Activated B cell treated with CpG ODN at 0.5 μM for 24 hours (primary cell): ENCODE results near the gene MARK3. TPM values are rescaled to one million over a fixed set of nuclear protein-coding genes. Genes with fewer than 3 reads are reported as not detected.
A peak's percentile ranks its signal among the peaks of the same experiment; 100 is the strongest.

Experiments used
- ATAC-seq: fragments of 200-7000 bp; cut with Tn5 transposase; one replicate; pipeline ENCODE4 v1.10.0; 2021; ENCODE audit warnings: low read depth, mild to moderate bottlenecking, moderate library complexity
- CTCF ChIA-PET: fragments of 350-600 bp; sonication (Branson Sonifier 250); formaldehyde crosslinking; loops from one replicate; lab custom pipeline; 2021; ENCODE audit warnings: antibody characterized with exemption; lab: Charles Lee
- POLR2A ChIA-PET: fragments of 350-600 bp; sonication (Branson Sonifier 250); formaldehyde crosslinking; loops from one replicate; lab custom pipeline; 2021; ENCODE audit warnings: antibody characterized with exemption; lab: Charles Lee
- DNase-seq: peaks from one replicate; pipeline ENCODE4 v3.0.0; 2022
- H3K27ac Mint-ChIP-seq: one replicate; pipeline ENCODE4 v1.8.0; 2020; ENCODE audit warnings: mixed read lengths
- H3K27me3 Mint-ChIP-seq: one replicate; pipeline ENCODE4 v1.8.0; 2021; ENCODE audit warnings: mixed read lengths
- H3K36me3 Mint-ChIP-seq: one replicate; pipeline ENCODE4 v1.8.0; 2021; ENCODE audit warnings: low read depth, mixed read lengths
- H3K4me1 Mint-ChIP-seq: one replicate; pipeline ENCODE4 v1.8.0; 2021; ENCODE audit warnings: mixed read lengths
- H3K4me3 Mint-ChIP-seq: one replicate; pipeline ENCODE4 v1.8.0; 2020; ENCODE audit warnings: mild to moderate bottlenecking, mixed read lengths
- H3K9me3 Mint-ChIP-seq: one replicate; pipeline ENCODE4 v1.8.0; 2020; ENCODE audit warnings: mixed read lengths
- intact Hi-C: fragments of 100-400 bp; cut with micrococcal nuclease; formaldehyde crosslinking; loops from one replicate; pipeline ENCODE4 v1.15.1; 2024
- total RNA-seq: library from RNA; stranded (reverse); gene quantifications from 2 replicates; pipeline ENCODE4 v1.2.3, GENCODE V29; 2022
- TF ChIP-seq, protein P1 (sequence below): fragments of 200-600 bp; IDR thresholded peaks from one replicate; pipeline ENCODE4 v1.8.0; 2022; ENCODE audit warnings: antibody characterized with exemption, mild to moderate bottlenecking

MARK3 gene
- total RNA-seq, 1 donor from 2014 or later, result 110 TPM

GRCh38 chr14:103393070-103393469 lies 7.9 kb downstream of the MARK3 start:
- no peak overlapping the region for H3K4me3 Mint-ChIP-seq
- intact Hi-C loops, result no loop called here
- peaks cover 68% of the 10 kb centered on the region for H3K4me1 Mint-ChIP-seq

DNA sequence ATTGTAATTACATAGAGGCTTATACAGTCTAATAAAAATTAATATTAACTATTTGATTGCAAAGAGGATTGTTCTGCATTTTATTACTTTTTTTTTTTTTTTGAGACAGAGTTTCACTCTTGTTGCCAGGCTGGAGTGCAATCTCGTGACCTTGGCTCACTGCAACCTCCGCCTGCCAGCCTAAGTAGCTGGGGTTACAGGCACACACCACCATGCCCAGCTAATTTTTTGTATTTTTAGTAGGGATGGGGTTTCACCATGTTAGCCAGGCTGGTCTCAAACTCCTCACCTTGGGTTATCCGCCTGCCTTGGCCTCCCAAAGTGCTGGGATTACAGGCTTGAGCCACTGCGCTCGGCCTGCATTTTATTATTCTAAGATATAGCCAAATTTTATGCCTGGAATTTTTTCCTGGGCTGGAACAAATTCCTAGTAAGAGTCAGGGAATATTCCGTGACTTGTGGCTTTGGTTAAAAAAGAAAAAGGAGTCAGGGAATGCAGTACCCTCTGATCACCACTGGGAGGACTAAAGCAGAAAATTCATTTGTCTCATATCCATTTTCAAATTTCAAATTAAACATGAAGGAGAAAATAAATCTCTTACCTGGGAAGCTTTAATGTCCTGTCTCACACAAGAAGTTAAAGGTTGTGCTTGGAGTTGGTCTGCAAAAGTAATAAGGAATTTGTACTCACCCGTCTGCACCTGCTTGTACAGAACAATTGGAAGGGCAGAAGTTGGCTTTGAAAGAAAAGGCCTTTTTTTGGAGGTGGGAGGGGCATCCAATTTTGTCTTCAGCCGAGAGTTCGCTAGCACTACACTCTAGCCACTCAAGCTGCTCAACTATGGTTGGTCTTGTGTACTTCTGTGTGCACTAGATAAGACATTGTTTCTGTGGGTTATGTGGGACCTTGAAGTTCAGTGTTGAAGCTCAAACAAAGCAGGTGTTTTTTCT lies 8.7 kb downstream of the MARK3 start:
- Mint-ChIP-seq H3K9me3 (no peaks in the 10 kb centered on the region), H3K27me3 (no peaks in the 10 kb centered on the region), H3K4me3 (no peak overlapping the region), H3K36me3 (peaks cover 6% of the 10 kb centered on the region), H3K27ac (no peak overlapping the region), H3K4me1 (peaks cover 65% of the 10 kb centered on the region)
- ATAC-seq (no peak), DNase-seq (no peak)
- ChIA-PET CTCF (interaction anchor here (0.6 to 1.5 kb wide), 3 partner anchors 10 to 333 kb away, joined by 3 read pairs; no protein-coding TSS in a partner anchor), POLR2A (no interaction called here)
- TF ChIP-seq, protein P1, sequence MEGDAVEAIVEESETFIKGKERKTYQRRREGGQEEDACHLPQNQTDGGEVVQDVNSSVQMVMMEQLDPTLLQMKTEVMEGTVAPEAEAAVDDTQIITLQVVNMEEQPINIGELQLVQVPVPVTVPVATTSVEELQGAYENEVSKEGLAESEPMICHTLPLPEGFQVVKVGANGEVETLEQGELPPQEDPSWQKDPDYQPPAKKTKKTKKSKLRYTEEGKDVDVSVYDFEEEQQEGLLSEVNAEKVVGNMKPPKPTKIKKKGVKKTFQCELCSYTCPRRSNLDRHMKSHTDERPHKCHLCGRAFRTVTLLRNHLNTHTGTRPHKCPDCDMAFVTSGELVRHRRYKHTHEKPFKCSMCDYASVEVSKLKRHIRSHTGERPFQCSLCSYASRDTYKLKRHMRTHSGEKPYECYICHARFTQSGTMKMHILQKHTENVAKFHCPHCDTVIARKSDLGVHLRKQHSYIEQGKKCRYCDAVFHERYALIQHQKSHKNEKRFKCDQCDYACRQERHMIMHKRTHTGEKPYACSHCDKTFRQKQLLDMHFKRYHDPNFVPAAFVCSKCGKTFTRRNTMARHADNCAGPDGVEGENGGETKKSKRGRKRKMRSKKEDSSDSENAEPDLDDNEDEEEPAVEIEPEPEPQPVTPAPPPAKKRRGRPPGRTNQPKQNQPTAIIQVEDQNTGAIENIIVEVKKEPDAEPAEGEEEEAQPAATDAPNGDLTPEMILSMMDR, result peak; percentile 64
- intact Hi-C loops, result no loop called here

More at GRCh38 chr14:103393070-103393469, 7.9 kb downstream of the MARK3 start:
- H3K27ac Mint-ChIP-seq, result no peak overlapping the region
- ATAC-seq (no peak), DNase-seq (no peak)
- ChIA-PET CTCF (interaction anchor here (1.5 kb wide), 1 partner anchor 31 kb away, joined by 3 read pairs; no protein-coding TSS in a partner anchor), POLR2A (no interaction called here)
- no peaks in the 10 kb centered on the region for H3K27me3 Mint-ChIP-seq
- no peaks in the 10 kb centered on the region for H3K9me3 Mint-ChIP-seq
- TF ChIP-seq, protein P1, result no peak
- peaks cover 10% of the 10 kb centered on the region for H3K36me3 Mint-ChIP-seq

GRCh38 chr14:103395244-103395643 lies 10.0 kb downstream of the MARK3 start:
- no peak overlapping the region for H3K27ac Mint-ChIP-seq
- DNase-seq (no peak), ATAC-seq (no peak)
- no peak overlapping the region for H3K4me3 Mint-ChIP-seq
- H3K4me1 Mint-ChIP-seq, result peaks cover 69% of the 10 kb centered on the region
- POLR2A ChIA-PET, result no interaction called here
- no peaks in the 10 kb centered on the region for H3K9me3 Mint-ChIP-seq
- CTCF ChIA-PET, result no interaction called here
- intact Hi-C loops, result no loop called here
- peaks cover 8% of the 10 kb centered on the region for H3K36me3 Mint-ChIP-seq
- TF ChIP-seq, protein P1, result no peak
- H3K27me3 Mint-ChIP-seq, result no peaks in the 10 kb centered on the region

DNA sequence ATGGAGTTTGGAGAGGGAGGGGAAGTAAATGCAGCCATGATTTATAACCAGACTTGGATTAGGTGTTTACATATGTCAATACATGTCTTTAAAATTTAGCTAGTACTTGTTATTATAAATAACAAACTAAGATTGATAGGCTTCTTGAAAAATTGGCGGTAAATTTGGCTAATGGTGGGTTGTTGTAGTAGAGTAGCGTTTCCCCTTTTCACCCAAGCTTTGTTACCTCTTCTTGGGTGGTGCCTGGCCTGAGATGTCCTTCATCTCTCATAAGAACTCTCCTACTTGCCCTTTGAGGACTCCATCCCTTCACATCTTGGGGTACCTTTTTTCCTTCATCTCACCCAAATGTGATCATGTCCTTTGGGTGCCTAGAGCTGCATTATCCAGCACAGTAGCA lies 11.2 kb downstream of the MARK3 start:
- Mint-ChIP-seq H3K4me3 (no peak overlapping the region), H3K4me1 (peaks cover 72% of the 10 kb centered on the region), H3K9me3 (no peaks in the 10 kb centered on the region), H3K27ac (no peak overlapping the region), H3K27me3 (no peaks in the 10 kb centered on the region), H3K36me3 (peaks cover 8% of the 10 kb centered on the region)
- ATAC-seq, result no peak
- POLR2A ChIA-PET, result interaction anchor here (1.6 kb wide), 1 partner anchor 11 kb away, joined by 3 read pairs; no protein-coding TSS in a partner anchor
- intact Hi-C loops, result no loop called here
- no peak for DNase-seq
- CTCF ChIA-PET, result no interaction called here
- TF ChIP-seq, protein P1, result no peak
